ENCODE measurements around the gene ASIC1. TPM values are rescaled to one million over a fixed set of nuclear protein-coding genes. Genes with fewer than 3 reads are reported as not detected.

ASIC1 gene
- total and polyA plus RNA-seq, 8 donors: 0.45 to 3.5 (median 1.2) TPM; not detected in 1

DNA sequence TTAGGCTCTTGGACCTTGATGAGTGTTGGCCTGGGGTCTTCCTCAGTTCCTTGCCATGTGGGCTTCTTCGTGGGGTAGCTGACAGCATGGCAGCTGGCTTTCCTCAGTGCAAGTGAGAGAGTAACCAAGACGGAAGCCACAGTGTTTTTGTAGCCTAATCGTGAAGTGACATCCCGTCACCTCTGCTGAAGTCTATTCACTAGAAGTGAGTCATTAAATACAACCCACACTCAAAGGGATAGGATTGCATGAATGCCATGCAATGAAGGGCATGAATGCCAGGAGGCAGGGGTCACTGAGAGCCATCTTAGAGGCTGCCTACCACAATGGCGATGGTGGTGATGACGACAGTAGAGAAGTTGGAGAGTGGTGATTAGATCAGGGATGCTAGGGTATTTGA is 13.5 kb upstream of the ASIC1 start:
- DNase-seq: no peak
- intact Hi-C loops (cut with DNase I; ENCODE audit: low total_unique reads): no loop called here
- 73 to 87% (median 77%) methylated on average over 4 to 6 of the region's 6 CpGs for WGBS, 5 donors

DNA sequence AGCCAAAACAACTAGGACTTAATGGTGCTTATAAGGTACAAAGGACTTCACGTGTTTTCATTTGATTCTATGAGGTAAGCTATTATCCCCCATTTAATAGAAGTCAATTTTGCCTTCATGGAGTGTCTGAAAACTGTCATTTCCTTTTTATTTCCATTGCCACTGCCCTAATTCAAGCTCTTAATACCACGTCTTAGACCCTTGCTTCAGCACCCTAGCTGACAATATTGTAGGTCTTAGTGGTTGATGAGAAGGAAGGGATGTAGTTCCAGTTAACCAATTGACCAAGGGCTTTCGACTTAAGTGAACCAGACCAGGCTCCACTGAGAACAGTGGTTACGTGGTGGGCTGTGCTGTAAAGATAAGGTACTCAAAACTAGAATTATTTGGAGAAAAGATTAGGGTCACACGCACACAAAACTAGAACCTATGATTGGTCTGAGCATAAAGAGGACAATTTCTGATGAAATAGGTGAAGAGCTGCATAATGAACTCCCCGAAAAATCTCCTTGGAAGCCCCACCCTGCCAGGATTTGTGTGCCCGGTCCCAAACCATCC is 9.6 kb upstream of the ASIC1 start:
- no peak for DNase-seq
- Histone ChIP-seq H3K27me3 (no peaks in the 10 kb centered on the region), H3K27ac (no peak overlapping the region), H3K36me3 (no peaks in the 10 kb centered on the region), H3K9me3 (no peaks in the 10 kb centered on the region), H3K4me1 (peaks cover 13 to 29% (median 24%) of the 10 kb centered on the region in 4 donors), H3K4me3 (no peak overlapping the region)
- TF ChIP-seq CTCF (IDR thresholded peaks at IDR 0.05): no peak
- TF ChIP-seq POLR2AphosphoS5 (IDR thresholded peaks at IDR 0.05): no peak
- no peak for TF ChIP-seq POLR2A (IDR thresholded peaks at IDR 0.05)
- TF ChIP-seq EP300 (IDR thresholded peaks at IDR 0.05): no peak
- WGBS, 5 donors: 85 to 97% (median 91%) methylated on average over 7 of the region's 7 CpGs
- intact Hi-C loops (cut with DNase I; ENCODE audit: low total_unique reads): no loop called here

More for the DNA sequence above, 13.5 kb upstream of the ASIC1 start:
- Histone ChIP-seq H3K27me3 (no peaks in the 10 kb centered on the region), H3K9me3 (no peaks in the 10 kb centered on the region), H3K4me3 (no peak overlapping the region), H3K36me3 (no peaks in the 10 kb centered on the region), H3K4me1 (peaks cover 0 to 9% (median 7%) of the 10 kb centered on the region in 4 donors), H3K27ac (no peak overlapping the region)
- TF ChIP-seq POLR2AphosphoS5 (IDR thresholded peaks at IDR 0.05) (no peak), CTCF (IDR thresholded peaks at IDR 0.05) (no peak)

GRCh38 chr12:50049254-50050118 is 7.9 kb upstream of the ASIC1 start:
- no peaks in the 10 kb centered on the region for H3K27me3 ChIP-seq
- TF ChIP-seq EP300 (IDR thresholded peaks at IDR 0.05): no peak
- no peak for TF ChIP-seq CTCF (IDR thresholded peaks at IDR 0.05)
- TF ChIP-seq POLR2A (IDR thresholded peaks at IDR 0.05): no peak
- no peak for TF ChIP-seq POLR2AphosphoS5 (IDR thresholded peaks at IDR 0.05)
- intact Hi-C loops (cut with DNase I; ENCODE audit: low total_unique reads): no loop called here

DNA sequence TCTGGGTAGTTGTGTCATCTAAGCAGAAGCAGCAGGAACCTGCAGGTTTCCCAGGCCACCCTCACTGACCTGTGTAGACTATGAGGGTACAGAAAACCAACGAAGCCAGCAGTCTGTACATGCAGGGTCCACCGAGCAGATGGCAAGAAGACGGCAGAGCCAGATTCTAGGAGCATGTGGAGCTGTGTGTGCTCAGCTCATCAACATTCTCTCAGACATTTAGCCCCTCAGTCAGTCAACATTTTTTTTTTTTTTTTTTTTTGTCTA is 7.3 kb upstream of the ASIC1 start:
- no peak for TF ChIP-seq POLR2AphosphoS5 (IDR thresholded peaks at IDR 0.05)
- TF ChIP-seq EP300 (IDR thresholded peaks at IDR 0.05): no peak
- no peak for TF ChIP-seq CTCF (IDR thresholded peaks at IDR 0.05)
- no peak for TF ChIP-seq POLR2A (IDR thresholded peaks at IDR 0.05)
- H3K36me3 ChIP-seq: no peaks in the 10 kb centered on the region
- no peaks in the 10 kb centered on the region for H3K27me3 ChIP-seq
- intact Hi-C loops (cut with DNase I; ENCODE audit: low total_unique reads): no loop called here
- H3K4me1 ChIP-seq: peaks cover 13 to 29% (median 24%) of the 10 kb centered on the region in 4 donors
- H3K27ac ChIP-seq: peak overlapping the region in 4 of 5 donors; percentile 26 to 71 (median 66)
- 29 to 59% (median 54%) methylated on average over 3 of the region's 3 CpGs for WGBS, 5 donors
- no peaks in the 10 kb centered on the region for H3K9me3 ChIP-seq
- no peak for DNase-seq
- H3K4me3 ChIP-seq: peak overlapping the region in 3 of 4 donors; percentile 31 to 43 (median 40)

More at GRCh38 chr12:50049254-50050118, 7.9 kb upstream of the ASIC1 start:
- DNase-seq: no peak
- peaks cover 13 to 29% (median 24%) of the 10 kb centered on the region in 4 donors for H3K4me1 ChIP-seq
- WGBS, 5 donors: 57 to 73% (median 66%) methylated on average over 3 of the region's 3 CpGs
- H3K9me3 ChIP-seq: no peaks in the 10 kb centered on the region
- no peak overlapping the region for H3K4me3 ChIP-seq
- H3K27ac ChIP-seq: peak overlapping the region in 1 of 5 donors; percentile 67
- no peaks in the 10 kb centered on the region for H3K36me3 ChIP-seq

Measured in stomach (tissue), 9 donors.